Prostate gland (tissue), 2 donors: ENCODE measurements around the gene TARBP1. TPM values are rescaled to one million over a fixed set of nuclear protein-coding genes. Genes with fewer than 3 reads are reported as not detected.
"Not testable (repeated sequence)": the region's sequence is repeated elsewhere in the genome, so short reads cannot be mapped to it uniquely, and the experiment has no call there.

ENCODE experiments used
- DNase-seq: peaks from one replicate; pipeline ENCODE4 v3.0.0-alpha.2; 2019; ENCODE audit warnings: low spot score
- H3K27ac ChIP-seq, 2 donors: fragments of 200-600 bp; sonication (generic); 2 replicates each; pipeline ENCODE4 v1.5.1; 2017 to 2019
- H3K27me3 ChIP-seq: fragments of 200-600 bp; sonication (generic); replicated peaks from 2 replicates; pipeline ENCODE4 v1.5.1; 2019; ENCODE audit not compliant: insufficient read depth
- H3K36me3 ChIP-seq, 2 donors: fragments of 200-600 bp; sonication (generic); 1 replicate in 1 of 2; 2 replicates in 1 of 2; pipeline versions ENCODE4 v1.5.1 to v1.8.1; 2017 to 2019
- H3K4me1 ChIP-seq: fragments of 200-600 bp; sonication (generic); replicated peaks from 2 replicates; pipeline ENCODE4 v1.5.1; 2019
- H3K4me3 ChIP-seq, 2 donors: fragments of 200-600 bp; sonication (generic); 2 replicates each; pipeline ENCODE4 v1.5.1; 2017 to 2019
- H3K9me3 ChIP-seq: fragments of 200-600 bp; sonication (generic); 2 replicates; pipeline ENCODE4 v1.5.1; 2017
- POLR2A ChIP-seq: fragments of 450-650 bp; IDR thresholded peaks from one replicate; pipeline ENCODE4 v1.6.1; 2016; ENCODE audit warnings: antibody characterized with exemption, mild to moderate bottlenecking
- POLR2AphosphoS5 ChIP-seq: sonication (generic); formaldehyde crosslinking; IDR thresholded peaks from one replicate; pipeline ENCODE4 v1.6.1; 2017; ENCODE audit warnings: antibody characterized with exemption
- WGBS: methylation state at CpG from one replicate; pipeline ENCODE4 v1.1.5; 2018; 5-methylcytosine and 5-hydroxymethylcytosine counted together
- intact Hi-C: fragments of 100-400 bp; cut with DNase I; formaldehyde crosslinking; loops from one replicate; pipeline ENCODE4 v1.14.2; 2022
- total RNA-seq, 2 donors: library from RNA; depleted of rRNA; stranded (reverse); fragments of >200 nt; gene quantifications; one replicate each; pipeline ENCODE4 v1.1.0, GENCODE V29; 2016
- TF ChIP-seq, protein P1 (sequence below), 4 experiments: fragments of 200-600 bp in 2 of 4; fragments of 450-650 bp in 2 of 4; sonication (generic) in 2 of 4; IDR thresholded peaks; 1 replicate in 3 of 4; 2 replicates in 1 of 4; pipeline ENCODE4 v1.5.1; 2016 to 2019; ENCODE audit warnings: antibody characterized with exemption in 4 of 4, mild to moderate bottlenecking in 2 of 4, moderate library complexity in 2 of 4

TARBP1 gene
- total RNA-seq, 2 donors from 2014 or later = 24.8 to 33.0 TPM

- Histone ChIP-seq H3K27ac (no peak overlapping the region), H3K4me3 (no peak overlapping the region), H3K9me3 (no peaks in the 10 kb centered on the region), H3K27me3 (no peaks in the 10 kb centered on the region), H3K36me3 (no peaks in the 10 kb centered on the region), H3K4me1 (no peaks in the 10 kb centered on the region)
- intact Hi-C loops = no loop called here
- TF ChIP-seq POLR2A (no peak), POLR2AphosphoS5 (no peak)
- TF ChIP-seq, protein P1, sequence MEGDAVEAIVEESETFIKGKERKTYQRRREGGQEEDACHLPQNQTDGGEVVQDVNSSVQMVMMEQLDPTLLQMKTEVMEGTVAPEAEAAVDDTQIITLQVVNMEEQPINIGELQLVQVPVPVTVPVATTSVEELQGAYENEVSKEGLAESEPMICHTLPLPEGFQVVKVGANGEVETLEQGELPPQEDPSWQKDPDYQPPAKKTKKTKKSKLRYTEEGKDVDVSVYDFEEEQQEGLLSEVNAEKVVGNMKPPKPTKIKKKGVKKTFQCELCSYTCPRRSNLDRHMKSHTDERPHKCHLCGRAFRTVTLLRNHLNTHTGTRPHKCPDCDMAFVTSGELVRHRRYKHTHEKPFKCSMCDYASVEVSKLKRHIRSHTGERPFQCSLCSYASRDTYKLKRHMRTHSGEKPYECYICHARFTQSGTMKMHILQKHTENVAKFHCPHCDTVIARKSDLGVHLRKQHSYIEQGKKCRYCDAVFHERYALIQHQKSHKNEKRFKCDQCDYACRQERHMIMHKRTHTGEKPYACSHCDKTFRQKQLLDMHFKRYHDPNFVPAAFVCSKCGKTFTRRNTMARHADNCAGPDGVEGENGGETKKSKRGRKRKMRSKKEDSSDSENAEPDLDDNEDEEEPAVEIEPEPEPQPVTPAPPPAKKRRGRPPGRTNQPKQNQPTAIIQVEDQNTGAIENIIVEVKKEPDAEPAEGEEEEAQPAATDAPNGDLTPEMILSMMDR (IDR thresholded peaks at IDR 0.05) = no peak
- no peak for DNase-seq
- 97% methylated on average over 6 of the region's 6 CpGs for WGBS
These were observed 92.9 kb downstream of the TARBP1 start for GRCh38 chr1:234386122-234386521.

DNA sequence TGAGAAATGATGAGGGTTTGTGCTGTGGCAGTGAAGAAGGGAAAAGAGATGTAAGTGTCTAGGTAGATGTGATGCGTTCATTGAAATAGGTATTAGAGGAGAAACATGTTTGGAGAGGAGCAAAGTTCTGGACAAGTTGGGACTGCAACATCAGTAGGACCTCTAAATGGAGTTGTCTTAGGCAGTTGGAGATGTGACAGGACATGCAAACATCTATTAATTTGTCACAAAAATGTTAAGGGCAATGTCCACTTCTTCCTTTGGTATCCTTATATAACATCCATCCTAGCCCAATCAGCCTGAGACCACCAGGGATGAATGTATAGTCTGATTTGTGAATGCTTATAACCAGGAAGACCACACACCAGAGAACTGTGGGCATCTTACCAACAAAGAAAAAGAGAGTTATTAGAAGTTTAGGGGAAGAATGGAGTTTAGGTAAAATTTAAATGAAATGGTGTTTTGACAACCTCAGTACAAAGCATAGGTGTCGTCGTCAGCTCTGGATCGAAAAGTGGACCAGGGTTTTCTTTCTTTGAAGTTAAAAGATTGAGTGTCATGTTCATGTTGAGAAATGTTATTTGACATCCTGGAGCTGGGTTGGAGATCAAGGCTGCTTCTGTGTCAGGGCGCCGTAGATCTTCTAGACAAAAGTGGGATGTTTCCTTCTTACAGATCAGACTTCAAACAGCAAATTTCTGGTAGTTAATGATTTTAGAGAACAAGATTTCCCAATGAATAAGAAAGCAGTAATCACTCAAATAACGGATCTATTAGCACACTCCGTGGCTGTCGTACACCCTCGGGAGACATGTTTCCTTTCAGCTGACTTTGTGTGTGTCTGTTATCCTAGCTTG lies 97.1 kb downstream of the TARBP1 start:
- no peaks in the 10 kb centered on the region for H3K36me3 ChIP-seq
- H3K27me3 ChIP-seq = no peaks in the 10 kb centered on the region
- intact Hi-C loops = no loop called here
- no peaks in the 10 kb centered on the region for H3K9me3 ChIP-seq
- no peak for TF ChIP-seq POLR2AphosphoS5
- TF ChIP-seq POLR2A = no peak
- TF ChIP-seq, protein P1 (IDR thresholded peaks at IDR 0.05) = no peak
- WGBS = 92% methylated on average over 10 of the region's 10 CpGs
- H3K4me3 ChIP-seq = no peak overlapping the region
- no peak overlapping the region for H3K27ac ChIP-seq
- H3K4me1 ChIP-seq = no peaks in the 10 kb centered on the region
- DNase-seq = no peak

DNA sequence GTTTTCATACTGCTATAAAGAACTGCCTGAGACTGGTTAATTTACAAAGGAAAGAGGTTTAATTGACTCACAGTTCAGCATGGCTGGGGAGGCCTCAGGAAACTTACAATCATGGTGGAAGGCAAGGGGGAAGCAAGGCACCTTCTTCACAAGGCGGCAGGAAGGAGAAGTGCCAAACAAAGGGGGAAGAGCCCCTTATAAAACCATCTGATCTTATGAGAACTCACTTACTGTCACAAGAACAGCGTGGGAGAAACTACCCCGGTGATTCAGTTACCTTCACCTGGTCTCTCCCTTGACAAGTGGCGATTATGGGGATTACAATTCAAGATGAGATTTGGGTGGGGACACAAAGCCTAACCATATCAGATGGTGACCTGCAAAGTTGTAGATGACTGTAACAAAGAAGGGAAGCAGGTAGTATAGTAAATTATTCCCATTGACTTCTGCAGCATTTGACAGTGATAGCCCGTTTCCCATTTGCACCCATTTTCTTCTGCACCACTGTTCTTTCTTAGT lies 99.3 kb downstream of the TARBP1 start:
- H3K9me3 ChIP-seq, intact Hi-C loops, H3K4me1 ChIP-seq, H3K36me3 ChIP-seq, H3K4me3 ChIP-seq, DNase-seq, H3K27me3 ChIP-seq, H3K27ac ChIP-seq: not testable (repeated sequence)
- 96% methylated on average over 5 of the region's 5 CpGs for WGBS

- no peaks in the 10 kb centered on the region for H3K9me3 ChIP-seq
- no peaks in the 10 kb centered on the region for H3K27me3 ChIP-seq
- no peaks in the 10 kb centered on the region for H3K36me3 ChIP-seq
- DNase-seq = no peak
- peaks cover 10% of the 10 kb centered on the region for H3K4me1 ChIP-seq
- WGBS = 88% methylated on average over 7 of the region's 7 CpGs
- TF ChIP-seq POLR2AphosphoS5 (no peak), POLR2A (no peak)
- TF ChIP-seq, protein P1 (IDR thresholded peaks at IDR 0.05) = no peak
- intact Hi-C loops = no loop called here
- no peak overlapping the region for H3K4me3 ChIP-seq
- no peak overlapping the region for H3K27ac ChIP-seq
These were observed 103.3 kb downstream of the TARBP1 start for GRCh38 chr1:234375672-234376071.

GRCh38 chr1:234373959-234374254 lies 105.1 kb downstream of the TARBP1 start:
- Histone ChIP-seq H3K4me1 (peaks cover 10% of the 10 kb centered on the region), H3K36me3 (no peaks in the 10 kb centered on the region), H3K27me3 (no peaks in the 10 kb centered on the region), H3K27ac (peak overlapping the region; percentile 89 to 93), H3K4me3 (peak overlapping the region; percentile 76 to 84), H3K9me3 (no peaks in the 10 kb centered on the region)
- WGBS = 11% methylated on average over 6 of the region's 6 CpGs
- no peak for DNase-seq
- intact Hi-C loops = no loop called here
- TF ChIP-seq POLR2A (no peak), POLR2AphosphoS5 (no peak)
- TF ChIP-seq, protein P1 (IDR thresholded peaks at IDR 0.05) = no peak
